Measurements from ENCODE around the gene BICRA. TPM values are rescaled to one million over a fixed set of nuclear protein-coding genes. Genes with fewer than 3 reads are reported as not detected.

BICRA gene
- total and polyA plus RNA-seq, 4 donors: 2.7 to 24.4 (median 11.9) TPM

GRCh38 chr19:47670736-47671135 lies 61.8 kb downstream of the BICRA start:
- no peak overlapping the region for H3K27ac ChIP-seq (ENCODE audit: low read depth, low read length)
- DNase-seq (ENCODE audit: low read depth in 4 of 6, low spot score in 6 of 6): no peak
- WGBS (ENCODE audit: insufficient coverage): 88% methylated on average over 3 of the region's 8 CpGs

GRCh38 chr19:47671499-47671898 lies 62.6 kb downstream of the BICRA start:
- Histone ChIP-seq H3K4me1 (ENCODE audit: control insufficient read depth, insufficient read depth, low read length) (no peaks in the 10 kb centered on the region), H3K9me3 (ENCODE audit: control insufficient read depth, insufficient read depth, low read length) (no peaks in the 10 kb centered on the region), H3K4me3 (ENCODE audit: low read depth, low read length) (no peak overlapping the region), H3K27me3 (ENCODE audit: control insufficient read depth, insufficient read depth, low read length) (no peaks in the 10 kb centered on the region), H3K36me3 (ENCODE audit: control insufficient read depth, insufficient read depth, low read length) (peaks cover 71% of the 10 kb centered on the region), H3K27ac (ENCODE audit: low read depth, low read length) (no peak overlapping the region)
- 100% methylated on average over 2 of the region's 2 CpGs for WGBS (ENCODE audit: insufficient coverage)
- no peak for DNase-seq (ENCODE audit: low read depth in 4 of 6, low spot score in 6 of 6)

More at GRCh38 chr19:47670736-47671135, 61.8 kb downstream of the BICRA start:
- Histone ChIP-seq H3K27me3 (ENCODE audit: control insufficient read depth, insufficient read depth, low read length) (no peaks in the 10 kb centered on the region), H3K4me3 (ENCODE audit: low read depth, low read length) (no peak overlapping the region), H3K4me1 (ENCODE audit: control insufficient read depth, insufficient read depth, low read length) (no peaks in the 10 kb centered on the region), H3K9me3 (ENCODE audit: control insufficient read depth, insufficient read depth, low read length) (no peaks in the 10 kb centered on the region), H3K36me3 (ENCODE audit: control insufficient read depth, insufficient read depth, low read length) (peaks cover 66% of the 10 kb centered on the region)

DNA sequence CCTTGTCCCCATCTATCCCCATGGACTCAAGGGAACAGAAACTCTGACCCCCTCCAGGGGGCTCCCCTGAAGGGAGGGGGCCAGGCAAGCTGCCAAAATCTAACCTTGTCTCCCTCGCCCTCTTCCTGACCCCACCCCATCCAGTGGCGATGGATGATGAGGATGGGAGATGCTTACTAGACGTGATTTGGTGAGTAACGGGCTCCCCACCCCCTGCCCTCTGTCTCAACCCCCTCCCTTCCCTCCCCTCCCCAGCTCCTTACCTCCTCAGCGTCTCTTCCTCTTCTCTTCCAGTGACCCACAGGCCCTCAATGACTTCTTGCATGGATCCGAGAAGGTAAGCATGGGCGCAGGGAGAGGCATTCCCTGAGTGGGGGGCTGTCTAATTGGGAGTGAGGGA lies 64.5 kb downstream of the BICRA start:
- 100% methylated on average over 2 of the region's 7 CpGs for WGBS (ENCODE audit: insufficient coverage)
- Histone ChIP-seq H3K4me1 (ENCODE audit: control insufficient read depth, insufficient read depth, low read length) (no peaks in the 10 kb centered on the region), H3K27ac (ENCODE audit: low read depth, low read length) (no peak overlapping the region), H3K4me3 (ENCODE audit: low read depth, low read length) (no peak overlapping the region), H3K27me3 (ENCODE audit: control insufficient read depth, insufficient read depth, low read length) (no peaks in the 10 kb centered on the region), H3K36me3 (ENCODE audit: control insufficient read depth, insufficient read depth, low read length) (peaks cover 77% of the 10 kb centered on the region), H3K9me3 (ENCODE audit: control insufficient read depth, insufficient read depth, low read length) (no peaks in the 10 kb centered on the region)
- DNase-seq (ENCODE audit: low read depth in 4 of 6, low spot score in 6 of 6): no peak

DNA sequence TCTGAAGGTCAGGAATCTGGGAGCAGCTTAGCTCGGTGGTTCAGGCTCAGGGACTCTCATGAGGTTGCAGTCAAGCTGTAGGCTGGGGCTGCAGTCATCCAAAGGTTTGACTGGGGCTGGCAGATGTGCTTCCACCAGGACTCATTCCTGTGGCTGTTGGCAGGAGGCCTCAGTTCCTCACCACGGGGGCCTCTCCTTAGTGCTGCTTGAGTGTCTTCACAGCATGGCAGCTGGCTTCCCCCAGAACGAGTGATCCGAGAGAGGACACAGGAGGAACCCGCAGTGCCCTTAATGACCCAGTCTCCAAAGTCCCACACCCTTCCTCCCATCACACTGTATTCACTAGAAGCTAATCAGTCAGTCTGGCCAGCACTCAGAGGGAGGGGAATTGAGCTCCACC lies 65.6 kb downstream of the BICRA start:
- DNase-seq (ENCODE audit: low read depth in 4 of 6, low spot score in 6 of 6): no peak
- H3K4me3 ChIP-seq (ENCODE audit: low read depth, low read length): no peak overlapping the region
- H3K9me3 ChIP-seq (ENCODE audit: control insufficient read depth, insufficient read depth, low read length): no peaks in the 10 kb centered on the region
- H3K27me3 ChIP-seq (ENCODE audit: control insufficient read depth, insufficient read depth, low read length): no peaks in the 10 kb centered on the region
- no peaks in the 10 kb centered on the region for H3K4me1 ChIP-seq (ENCODE audit: control insufficient read depth, insufficient read depth, low read length)
- peaks cover 86% of the 10 kb centered on the region for H3K36me3 ChIP-seq (ENCODE audit: control insufficient read depth, insufficient read depth, low read length)
- WGBS (ENCODE audit: insufficient coverage): 83% methylated on average over 2 of the region's 5 CpGs
- H3K27ac ChIP-seq (ENCODE audit: low read depth, low read length): no peak overlapping the region

GRCh38 chr19:47675271-47675670 lies 66.3 kb downstream of the BICRA start:
- 95% methylated on average over 12 of the region's 12 CpGs for WGBS (ENCODE audit: insufficient coverage)
- Histone ChIP-seq H3K27me3 (ENCODE audit: control insufficient read depth, insufficient read depth, low read length) (no peaks in the 10 kb centered on the region), H3K27ac (ENCODE audit: low read depth, low read length) (no peak overlapping the region), H3K4me1 (ENCODE audit: control insufficient read depth, insufficient read depth, low read length) (no peaks in the 10 kb centered on the region), H3K4me3 (ENCODE audit: low read depth, low read length) (no peak overlapping the region), H3K9me3 (ENCODE audit: control insufficient read depth, insufficient read depth, low read length) (no peaks in the 10 kb centered on the region), H3K36me3 (ENCODE audit: control insufficient read depth, insufficient read depth, low read length) (peaks cover 86% of the 10 kb centered on the region)
- DNase-seq (ENCODE audit: low read depth in 4 of 6, low spot score in 6 of 6): no peak

DNA sequence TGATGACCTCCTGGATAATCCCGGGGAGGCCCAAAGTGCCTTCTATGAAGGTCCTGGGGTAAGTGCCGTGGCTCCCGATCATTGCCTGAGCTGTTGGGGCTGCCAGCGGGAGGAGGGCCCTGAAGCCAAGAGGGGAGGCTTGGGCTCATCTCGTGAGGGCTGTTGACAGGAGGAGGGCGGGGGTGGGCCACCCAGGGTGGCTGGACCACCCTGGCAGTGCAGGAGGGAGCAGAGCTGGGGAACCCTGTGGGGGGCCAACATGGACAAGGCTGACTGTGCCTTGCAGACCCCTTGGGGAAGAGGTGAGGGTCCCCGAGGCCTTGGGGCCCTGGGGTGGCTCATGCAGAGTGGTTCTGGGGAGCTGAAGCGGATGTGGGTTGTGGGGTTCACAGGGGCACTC lies 66.9 kb downstream of the BICRA start:
- DNase-seq (ENCODE audit: low read depth in 4 of 6, low spot score in 6 of 6): no peak
- no peak overlapping the region for H3K27ac ChIP-seq (ENCODE audit: low read depth, low read length)
- no peak overlapping the region for H3K4me3 ChIP-seq (ENCODE audit: low read depth, low read length)
- peaks cover 86% of the 10 kb centered on the region for H3K36me3 ChIP-seq (ENCODE audit: control insufficient read depth, insufficient read depth, low read length)
- no peaks in the 10 kb centered on the region for H3K27me3 ChIP-seq (ENCODE audit: control insufficient read depth, insufficient read depth, low read length)
- H3K4me1 ChIP-seq (ENCODE audit: control insufficient read depth, insufficient read depth, low read length): no peaks in the 10 kb centered on the region
- H3K9me3 ChIP-seq (ENCODE audit: control insufficient read depth, insufficient read depth, low read length): no peaks in the 10 kb centered on the region
- 83% methylated on average over 7 of the region's 8 CpGs for WGBS (ENCODE audit: insufficient coverage)

DNA sequence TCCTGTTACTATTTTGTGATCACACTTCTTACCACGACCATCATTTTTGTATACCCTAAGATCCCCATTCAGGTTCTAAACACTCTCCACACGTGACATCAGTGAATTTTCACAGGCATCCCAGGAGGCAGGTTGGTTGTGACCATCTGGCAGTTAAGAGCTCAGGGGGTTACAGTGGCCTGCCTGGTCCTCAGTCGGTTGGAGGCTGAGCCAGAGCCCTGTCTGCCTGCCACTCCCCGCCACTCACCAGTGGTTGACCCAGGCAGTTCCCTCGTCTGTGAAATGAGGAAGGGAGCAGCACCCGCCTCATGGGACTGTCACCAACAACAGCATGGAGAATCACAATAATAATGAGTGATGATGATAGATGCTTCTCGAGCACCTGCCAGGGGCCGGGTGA lies 67.9 kb downstream of the BICRA start:
- Histone ChIP-seq H3K27ac (ENCODE audit: low read depth, low read length) (no peak overlapping the region), H3K4me1 (ENCODE audit: control insufficient read depth, insufficient read depth, low read length) (no peaks in the 10 kb centered on the region), H3K9me3 (ENCODE audit: control insufficient read depth, insufficient read depth, low read length) (no peaks in the 10 kb centered on the region), H3K4me3 (ENCODE audit: low read depth, low read length) (no peak overlapping the region), H3K27me3 (ENCODE audit: control insufficient read depth, insufficient read depth, low read length) (no peaks in the 10 kb centered on the region), H3K36me3 (ENCODE audit: control insufficient read depth, insufficient read depth, low read length) (peaks cover 92% of the 10 kb centered on the region)
- no peak for DNase-seq (ENCODE audit: low read depth in 4 of 6, low spot score in 6 of 6)
- 85% methylated on average over 5 of the region's 8 CpGs for WGBS (ENCODE audit: insufficient coverage)

- DNase-seq (ENCODE audit: low read depth in 4 of 6, low spot score in 6 of 6): no peak
- H3K27ac ChIP-seq (ENCODE audit: low read depth, low read length): no peak overlapping the region
- peaks cover 80% of the 10 kb centered on the region for H3K36me3 ChIP-seq (ENCODE audit: control insufficient read depth, insufficient read depth, low read length)
- no peak overlapping the region for H3K4me3 ChIP-seq (ENCODE audit: low read depth, low read length)
- no peaks in the 10 kb centered on the region for H3K27me3 ChIP-seq (ENCODE audit: control insufficient read depth, insufficient read depth, low read length)
- no peaks in the 10 kb centered on the region for H3K4me1 ChIP-seq (ENCODE audit: control insufficient read depth, insufficient read depth, low read length)
- H3K9me3 ChIP-seq (ENCODE audit: control insufficient read depth, insufficient read depth, low read length): no peaks in the 10 kb centered on the region
- WGBS (ENCODE audit: insufficient coverage): 92% methylated on average over 30 of the region's 30 CpGs
Observed at GRCh38 chr19:47679251-47679900, 70.4 kb downstream of the BICRA start.

DNA sequence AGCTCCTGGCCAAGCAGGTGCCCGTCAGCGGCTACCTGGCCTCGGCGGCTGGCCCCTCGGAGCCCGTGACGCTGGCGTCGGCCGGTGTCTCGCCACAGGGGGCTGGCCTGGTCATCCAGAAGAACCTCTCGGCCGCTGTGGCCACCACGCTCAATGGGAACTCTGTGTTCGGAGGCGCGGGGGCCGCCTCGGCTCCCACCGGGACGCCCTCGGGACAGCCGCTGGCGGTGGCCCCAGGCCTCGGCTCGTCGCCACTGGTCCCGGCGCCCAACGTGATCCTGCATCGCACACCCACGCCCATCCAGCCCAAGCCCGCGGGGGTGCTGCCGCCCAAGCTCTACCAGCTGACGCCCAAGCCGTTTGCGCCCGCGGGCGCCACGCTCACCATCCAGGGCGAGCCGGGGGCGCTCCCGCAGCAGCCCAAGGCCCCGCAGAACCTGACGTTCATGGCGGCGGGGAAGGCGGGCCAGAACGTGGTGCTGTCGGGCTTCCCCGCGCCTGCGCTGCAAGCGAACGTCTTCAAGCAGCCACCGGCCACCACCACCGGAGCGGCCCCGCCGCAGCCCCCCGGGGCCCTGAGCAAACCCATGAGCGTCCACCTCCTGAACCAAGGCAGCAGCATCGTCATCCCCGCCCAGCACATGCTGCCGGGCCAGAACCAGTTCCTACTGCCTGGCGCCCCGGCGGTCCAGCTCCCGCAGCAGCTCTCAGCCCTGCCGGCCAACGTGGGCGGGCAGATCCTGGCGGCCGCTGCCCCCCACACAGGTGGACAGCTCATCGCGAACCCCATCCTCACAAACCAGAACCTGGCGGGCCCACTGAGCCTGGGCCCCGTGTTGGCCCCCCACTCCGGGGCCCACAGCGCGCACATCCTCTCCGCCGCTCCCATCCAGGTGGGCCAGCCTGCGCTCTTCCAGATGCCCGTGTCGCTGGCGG lies 71.3 kb downstream of the BICRA start:
- Histone ChIP-seq H3K27me3 (ENCODE audit: control insufficient read depth, insufficient read depth, low read length) (no peaks in the 10 kb centered on the region), H3K27ac (ENCODE audit: low read depth, low read length) (no peak overlapping the region), H3K36me3 (ENCODE audit: control insufficient read depth, insufficient read depth, low read length) (peaks cover 80% of the 10 kb centered on the region), H3K4me3 (ENCODE audit: low read depth, low read length) (no peak overlapping the region), H3K9me3 (ENCODE audit: control insufficient read depth, insufficient read depth, low read length) (no peaks in the 10 kb centered on the region), H3K4me1 (ENCODE audit: control insufficient read depth, insufficient read depth, low read length) (no peaks in the 10 kb centered on the region)
- WGBS (ENCODE audit: insufficient coverage): 96% methylated on average over 90 of the region's 90 CpGs
- no peak for DNase-seq (ENCODE audit: low read depth in 4 of 6, low spot score in 6 of 6)
